DOHH2 (cell line): Measurements from ENCODE around the gene EGFLAM.

Experiments
- H3F3A ChIP-seq: fragments of 200-600 bp; sonication (generic), shearing (Covaris generic); 2 replicates; pipeline ENCODE4 v1.6.0; 2016; ENCODE audit warnings: antibody characterized with exemption, mild to moderate bottlenecking; ENCODE audit not compliant: control insufficient read depth, insufficient read depth
- H3K27ac ChIP-seq: fragments of 200-600 bp; sonication (generic); 2 replicates; pipeline ENCODE4 v1.5.1; 2014; ENCODE audit warnings: low read depth, mild to moderate bottlenecking, low read length, moderate library complexity
- H3K27me3 ChIP-seq: fragments of 200-600 bp; sonication (generic); 2 replicates; pipeline ENCODE4 v1.6.1; 2014; ENCODE audit warnings: mild to moderate bottlenecking, low read length, mixed read lengths; ENCODE audit not compliant: control insufficient read depth
- H3K36me3 ChIP-seq: fragments of 200-600 bp; sonication (generic); 2 replicates; pipeline ENCODE4 v1.6.1; 2014; ENCODE audit warnings: mild to moderate bottlenecking, low read length, moderate library complexity, mixed read lengths; ENCODE audit not compliant: control insufficient read depth
- H3K4me1 ChIP-seq: fragments of 200-600 bp; sonication (generic); 2 replicates; pipeline ENCODE4 v1.6.1; 2014; ENCODE audit warnings: mild to moderate bottlenecking, low read length, mixed read lengths; ENCODE audit not compliant: control insufficient read depth
- H3K4me2 ChIP-seq: fragments of 200-600 bp; sonication (generic); 2 replicates; pipeline ENCODE4 v1.6.0; 2014; ENCODE audit warnings: mild to moderate bottlenecking, low read length, moderate library complexity
- H3K4me3 ChIP-seq: fragments of 200-600 bp; sonication (generic); 2 replicates; pipeline ENCODE4 v1.5.1; 2014; ENCODE audit warnings: mild to moderate bottlenecking, low read length, mixed read lengths
- H3K79me2 ChIP-seq: fragments of 200-600 bp; sonication (generic); 2 replicates; pipeline ENCODE4 v1.6.1; 2014; ENCODE audit warnings: mild to moderate bottlenecking, low read length, mixed read lengths; ENCODE audit not compliant: control insufficient read depth
- H3K9me2 ChIP-seq: fragments of 200-600 bp; sonication (generic); replicated peaks from 2 replicates; pipeline ENCODE4 v1.6.1; 2014; ENCODE audit warnings: mild to moderate bottlenecking, low read length, mixed read lengths; ENCODE audit not compliant: control insufficient read depth
- H3K9me3 ChIP-seq: fragments of 200-600 bp; sonication (generic); 2 replicates; pipeline ENCODE4 v1.6.1; 2014; ENCODE audit warnings: antibody characterized with exemption, low read length, mixed read lengths; ENCODE audit not compliant: control insufficient read depth, insufficient read depth
- H4K20me1 ChIP-seq: fragments of 200-600 bp; sonication (generic); 2 replicates; pipeline ENCODE4 v1.6.0; 2014; ENCODE audit warnings: low read depth, mild to moderate bottlenecking, antibody characterized with exemption, low read length, moderate library complexity; ENCODE audit not compliant: control insufficient read depth, insufficient read depth
- EZH2phosphoT487 ChIP-seq: fragments of 200-600 bp; sonication (generic); IDR thresholded peaks from 2 replicates; pipeline ENCODE4 v1.6.1; 2017; ENCODE audit warnings: borderline replicate concordance, mild to moderate bottlenecking, antibody characterized with exemption, low read length, moderate library complexity, mixed read lengths
- TF ChIP-seq, protein P1 (sequence below): fragments of 200-600 bp; sonication (generic); IDR thresholded peaks from one replicate; pipeline ENCODE4 v1.5.1; 2014; ENCODE audit warnings: antibody characterized with exemption, mild to moderate bottlenecking, low read depth, low read length; ENCODE audit not compliant: poor library complexity, severe bottlenecking

The EGFLAM gene

DNA sequence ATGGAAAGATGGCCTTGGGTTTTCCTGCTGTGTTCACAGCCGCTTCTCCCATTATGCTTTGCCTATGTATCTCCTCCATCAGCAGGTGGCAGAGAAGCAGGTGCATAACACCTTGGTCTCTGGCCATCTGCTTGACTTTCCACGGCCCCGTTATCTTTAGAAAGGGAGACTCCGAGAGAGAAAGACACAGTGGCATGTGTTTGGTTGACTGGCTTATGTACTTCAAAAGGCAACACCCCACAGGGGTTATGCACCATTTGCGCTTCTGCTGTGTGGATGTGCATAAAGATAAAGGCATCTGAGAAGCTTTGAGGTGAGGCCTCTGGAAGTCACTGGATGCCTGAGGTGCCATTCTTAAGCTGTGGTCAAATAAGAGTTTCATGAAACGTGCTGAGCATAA lies 138.4 kb downstream of the EGFLAM start:
- Histone ChIP-seq H4K20me1 (no peaks in the 10 kb centered on the region), H3K4me2 (no peak overlapping the region), H3K36me3 (no peaks in the 10 kb centered on the region), H3K79me2 (no peaks in the 10 kb centered on the region), H3K4me1 (no peaks in the 10 kb centered on the region), H3F3A (no peaks in the 10 kb centered on the region), H3K27me3 (no peaks in the 10 kb centered on the region), H3K9me2 (no peaks in the 10 kb centered on the region), H3K27ac (no peak overlapping the region), H3K9me3 (no peaks in the 10 kb centered on the region), H3K4me3 (no peak overlapping the region)
- TF ChIP-seq, protein P1, sequence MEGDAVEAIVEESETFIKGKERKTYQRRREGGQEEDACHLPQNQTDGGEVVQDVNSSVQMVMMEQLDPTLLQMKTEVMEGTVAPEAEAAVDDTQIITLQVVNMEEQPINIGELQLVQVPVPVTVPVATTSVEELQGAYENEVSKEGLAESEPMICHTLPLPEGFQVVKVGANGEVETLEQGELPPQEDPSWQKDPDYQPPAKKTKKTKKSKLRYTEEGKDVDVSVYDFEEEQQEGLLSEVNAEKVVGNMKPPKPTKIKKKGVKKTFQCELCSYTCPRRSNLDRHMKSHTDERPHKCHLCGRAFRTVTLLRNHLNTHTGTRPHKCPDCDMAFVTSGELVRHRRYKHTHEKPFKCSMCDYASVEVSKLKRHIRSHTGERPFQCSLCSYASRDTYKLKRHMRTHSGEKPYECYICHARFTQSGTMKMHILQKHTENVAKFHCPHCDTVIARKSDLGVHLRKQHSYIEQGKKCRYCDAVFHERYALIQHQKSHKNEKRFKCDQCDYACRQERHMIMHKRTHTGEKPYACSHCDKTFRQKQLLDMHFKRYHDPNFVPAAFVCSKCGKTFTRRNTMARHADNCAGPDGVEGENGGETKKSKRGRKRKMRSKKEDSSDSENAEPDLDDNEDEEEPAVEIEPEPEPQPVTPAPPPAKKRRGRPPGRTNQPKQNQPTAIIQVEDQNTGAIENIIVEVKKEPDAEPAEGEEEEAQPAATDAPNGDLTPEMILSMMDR: no peak
- no peak for TF ChIP-seq EZH2phosphoT487

DNA sequence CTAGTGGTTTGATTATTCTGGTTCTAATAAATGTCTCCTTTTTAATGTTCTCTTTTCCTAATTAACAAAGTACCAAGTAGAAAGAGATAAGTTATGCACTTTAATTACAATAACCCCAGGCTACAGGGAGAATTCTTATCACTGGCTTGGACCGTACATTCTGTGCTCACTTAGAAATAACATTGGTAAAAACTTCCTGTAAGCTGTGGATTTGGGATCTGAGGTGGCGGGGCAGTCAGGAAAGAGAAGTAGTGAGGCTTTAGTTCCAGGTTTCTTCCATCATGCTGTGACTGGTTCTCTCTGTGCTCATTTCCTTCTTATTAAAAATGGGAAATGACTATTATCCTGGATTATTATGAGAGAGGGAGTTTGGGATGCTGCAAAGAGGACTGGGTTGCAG lies 142.0 kb downstream of the EGFLAM start:
- Histone ChIP-seq H3F3A (no peaks in the 10 kb centered on the region), H3K9me3 (no peaks in the 10 kb centered on the region), H3K4me2 (no peak overlapping the region), H3K4me3 (no peak overlapping the region), H3K27me3 (peaks cover 6% of the 10 kb centered on the region; the same call in 1 of the 2 replicates), H3K27ac (no peak overlapping the region), H4K20me1 (no peaks in the 10 kb centered on the region), H3K9me2 (no peaks in the 10 kb centered on the region), H3K36me3 (no peaks in the 10 kb centered on the region), H3K4me1 (no peaks in the 10 kb centered on the region), H3K79me2 (no peaks in the 10 kb centered on the region)
- TF ChIP-seq EZH2phosphoT487: no peak
- TF ChIP-seq, protein P1: no peak

DNA sequence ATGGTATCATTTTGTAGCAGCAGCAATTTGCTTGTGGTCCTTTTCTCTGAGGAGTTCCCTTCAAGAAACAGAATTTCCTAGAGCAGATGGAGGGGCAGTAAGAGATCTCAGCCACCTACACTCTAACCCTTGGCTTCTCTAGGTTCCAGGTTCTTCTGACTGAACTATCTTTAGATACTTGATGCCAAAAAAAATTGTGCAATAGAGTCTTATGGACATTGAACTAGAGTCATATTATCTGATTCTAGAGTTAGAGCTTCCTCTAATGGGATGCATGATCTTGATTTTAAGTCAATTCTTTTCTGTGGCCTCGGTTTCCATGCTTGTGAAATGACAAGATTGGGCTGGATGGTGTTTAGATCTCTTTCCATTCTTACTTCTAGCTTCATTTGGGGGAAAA lies 142.8 kb downstream of the EGFLAM start:
- Histone ChIP-seq H3K9me2 (no peaks in the 10 kb centered on the region), H4K20me1 (no peaks in the 10 kb centered on the region), H3K4me1 (no peaks in the 10 kb centered on the region), H3K36me3 (no peaks in the 10 kb centered on the region), H3K4me2 (no peak overlapping the region), H3K27ac (no peak overlapping the region), H3K4me3 (no peak overlapping the region), H3K79me2 (no peaks in the 10 kb centered on the region), H3K27me3 (peaks cover 6% of the 10 kb centered on the region; the same call in 1 of the 2 replicates), H3F3A (no peaks in the 10 kb centered on the region), H3K9me3 (no peaks in the 10 kb centered on the region)
- no peak for TF ChIP-seq EZH2phosphoT487

DNA sequence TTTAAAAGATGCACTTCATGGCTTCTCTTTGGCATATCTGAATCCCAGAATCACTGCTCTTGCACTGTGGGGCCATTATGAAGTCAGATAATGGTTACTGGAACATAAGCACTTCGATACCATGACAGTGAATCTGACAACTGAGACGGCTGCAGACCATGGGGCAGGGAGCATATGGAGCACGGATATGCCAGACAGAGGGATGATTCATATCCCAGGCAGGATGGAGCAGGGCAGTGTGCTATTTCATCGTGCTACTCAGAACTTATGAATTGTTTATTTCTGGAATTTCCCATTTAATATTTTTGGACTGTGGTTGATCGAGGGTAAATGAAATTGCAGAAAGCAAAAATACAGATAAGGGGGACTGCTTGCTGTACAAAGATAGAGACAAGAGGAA lies 145.0 kb downstream of the EGFLAM start:
- H3K79me2 ChIP-seq: no peaks in the 10 kb centered on the region
- H3K9me2 ChIP-seq: no peaks in the 10 kb centered on the region
- no peaks in the 10 kb centered on the region for H3K9me3 ChIP-seq
- H4K20me1 ChIP-seq: no peaks in the 10 kb centered on the region
- TF ChIP-seq, protein P1: no peak
- TF ChIP-seq EZH2phosphoT487: no peak
- peaks cover 6% of the 10 kb centered on the region; the same call in 1 of the 2 replicates for H3K27me3 ChIP-seq
- no peak overlapping the region for H3K4me2 ChIP-seq
- no peaks in the 10 kb centered on the region for H3K36me3 ChIP-seq
- no peaks in the 10 kb centered on the region for H3F3A ChIP-seq
- no peak overlapping the region for H3K27ac ChIP-seq
- no peaks in the 10 kb centered on the region for H3K4me1 ChIP-seq
- no peak overlapping the region for H3K4me3 ChIP-seq
